Esophagus muscularis mucosa (tissue), 2 donors: Measurements from ENCODE around the gene LRRK1.

ENCODE experiments used
- POLR2A ChIP-seq: fragments of 450-650 bp; IDR thresholded peaks from one replicate; pipeline ENCODE4 v1.6.1; 2017; ENCODE audit warnings: antibody characterized with exemption, moderate library complexity, mild to moderate bottlenecking, low read depth
- POLR2AphosphoS5 ChIP-seq, 2 donors: sonication (generic); formaldehyde crosslinking; IDR thresholded peaks; one replicate each; pipeline ENCODE4 v1.6.1; 2017; ENCODE audit warnings: antibody characterized with exemption in 2 of 2

GRCh38 chr15:101014921-101015841 lies 96.0 kb downstream of the LRRK1 start:
- TF ChIP-seq POLR2A: no peak
- no peak for TF ChIP-seq POLR2AphosphoS5 (IDR thresholded peaks at IDR 0.05)
